ENCODE data around the gene SYT15.
"Not testable (repeated sequence)": the region's sequence is repeated elsewhere in the genome, so short reads cannot be mapped to it uniquely, and the experiment has no call there.

The SYT15 gene

GRCh38 chr10:46579378-46579777 is 450 bp downstream of the SYT15 start:
- H3K27me3 ChIP-seq (replicated peaks; ENCODE audit: control insufficient read depth, insufficient read depth, low read length); H3K4me3 ChIP-seq (replicated peaks; ENCODE audit: low read depth, low read length); H3K36me3 ChIP-seq (ENCODE audit: control insufficient read depth, insufficient read depth, low read length); DNase-seq (ENCODE audit: extremely low read depth, insufficient read length): not testable (repeated sequence)

- H3K27me3 ChIP-seq (replicated peaks; ENCODE audit: control insufficient read depth, insufficient read depth, low read length); H3K36me3 ChIP-seq (ENCODE audit: control insufficient read depth, insufficient read depth, low read length); DNase-seq (ENCODE audit: extremely low read depth, insufficient read length); H3K4me3 ChIP-seq (replicated peaks; ENCODE audit: low read depth, low read length): not testable (repeated sequence)
These were observed 3.1 kb downstream of the SYT15 start for GRCh38 chr10:46581997-46582396.

DNA sequence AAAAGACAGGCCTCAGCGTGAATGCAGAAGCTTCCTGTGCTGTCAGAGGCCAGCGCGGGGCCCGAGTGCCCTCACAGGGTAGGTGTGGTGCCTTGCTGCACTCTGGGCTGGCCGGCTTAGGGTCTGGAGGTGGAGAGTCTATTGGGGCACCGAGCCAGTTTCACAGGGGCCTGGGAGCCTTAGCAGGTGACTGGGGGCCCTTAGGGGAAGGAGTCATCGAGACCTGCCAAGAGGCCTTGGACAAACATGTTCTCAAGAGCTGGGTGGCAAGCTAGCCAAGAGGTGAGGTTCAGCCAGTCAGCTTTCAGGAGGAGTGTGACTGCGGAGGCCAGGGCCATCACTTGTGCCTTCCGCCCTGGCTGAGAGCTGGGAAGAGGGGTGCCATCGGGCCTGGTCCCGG is 3.6 kb downstream of the SYT15 start:
- H3K4me3 ChIP-seq (replicated peaks; ENCODE audit: low read depth, low read length); H3K27me3 ChIP-seq (replicated peaks; ENCODE audit: control insufficient read depth, insufficient read depth, low read length); H3K36me3 ChIP-seq (ENCODE audit: control insufficient read depth, insufficient read depth, low read length); DNase-seq (ENCODE audit: extremely low read depth, insufficient read length): not testable (repeated sequence)

- H3K4me3 ChIP-seq (replicated peaks; ENCODE audit: low read depth, low read length); H3K36me3 ChIP-seq (ENCODE audit: control insufficient read depth, insufficient read depth, low read length): not testable (repeated sequence)
These were observed 5.3 kb downstream of the SYT15 start for GRCh38 chr10:46584196-46584595.

GRCh38 chr10:46585246-46585645 is 6.3 kb downstream of the SYT15 start:
- H3K36me3 ChIP-seq (ENCODE audit: control insufficient read depth, insufficient read depth, low read length); H3K4me3 ChIP-seq (replicated peaks; ENCODE audit: low read depth, low read length): not testable (repeated sequence)

More at GRCh38 chr10:46584196-46584595, 5.3 kb downstream of the SYT15 start:
- not testable (repeated sequence) for H3K27me3 ChIP-seq (replicated peaks; ENCODE audit: control insufficient read depth, insufficient read depth, low read length); DNase-seq (ENCODE audit: extremely low read depth, insufficient read length)

GRCh38 chr10:46587546-46587945 is 8.6 kb downstream of the SYT15 start:
- not testable (repeated sequence) for DNase-seq (ENCODE audit: extremely low read depth, insufficient read length); H3K27me3 ChIP-seq (replicated peaks; ENCODE audit: control insufficient read depth, insufficient read depth, low read length); H3K4me3 ChIP-seq (replicated peaks; ENCODE audit: low read depth, low read length); H3K36me3 ChIP-seq (ENCODE audit: control insufficient read depth, insufficient read depth, low read length)

More at GRCh38 chr10:46585246-46585645, 6.3 kb downstream of the SYT15 start:
- not testable (repeated sequence) for DNase-seq (ENCODE audit: extremely low read depth, insufficient read length); H3K27me3 ChIP-seq (replicated peaks; ENCODE audit: control insufficient read depth, insufficient read depth, low read length)

DNA sequence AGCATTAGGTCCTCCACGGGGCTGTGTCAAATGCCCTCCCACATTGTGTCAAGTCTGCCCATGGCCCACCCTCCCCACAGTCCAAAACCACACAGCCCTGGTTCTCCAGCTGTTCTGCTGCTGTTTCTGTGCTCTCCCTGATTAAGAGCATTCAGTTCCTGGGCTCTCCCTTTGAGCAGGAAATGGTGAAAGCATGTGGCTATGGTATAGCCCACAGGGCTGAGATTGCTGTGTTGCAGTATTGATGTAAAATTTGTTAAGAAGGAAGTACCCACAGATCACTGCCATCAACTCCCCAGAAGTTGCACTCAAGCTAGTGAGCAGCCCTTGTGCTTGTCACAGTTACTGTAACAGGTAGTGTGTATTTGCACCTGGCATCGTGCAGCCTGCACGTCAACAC is 9.3 kb downstream of the SYT15 start:
- H3K27me3 ChIP-seq (replicated peaks; ENCODE audit: control insufficient read depth, insufficient read depth, low read length); H3K36me3 ChIP-seq (ENCODE audit: control insufficient read depth, insufficient read depth, low read length); DNase-seq (ENCODE audit: extremely low read depth, insufficient read length); H3K4me3 ChIP-seq (replicated peaks; ENCODE audit: low read depth, low read length): not testable (repeated sequence)

DNA sequence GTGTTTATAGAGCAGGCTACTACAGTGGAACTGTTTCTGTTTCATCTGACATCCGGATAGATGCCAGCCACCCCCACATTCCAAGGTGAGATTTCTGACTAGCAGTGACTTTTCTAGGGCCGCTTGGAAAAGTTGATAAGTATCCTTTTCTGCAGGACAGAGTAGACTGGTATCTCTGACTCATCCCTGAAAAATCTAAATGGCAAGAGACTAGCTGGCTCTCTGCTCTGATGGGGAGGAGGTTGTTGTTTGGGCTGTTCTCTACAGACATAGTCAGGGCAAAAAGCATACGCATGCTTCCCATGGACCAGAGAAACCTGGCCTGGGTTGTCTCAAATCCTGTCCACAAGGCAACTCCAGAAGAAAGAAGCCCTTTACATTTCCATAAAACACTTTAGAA is 10.7 kb downstream of the SYT15 start:
- H3K4me3 ChIP-seq (replicated peaks; ENCODE audit: low read depth, low read length); DNase-seq (ENCODE audit: extremely low read depth, insufficient read length); H3K27me3 ChIP-seq (replicated peaks; ENCODE audit: control insufficient read depth, insufficient read depth, low read length): not testable (repeated sequence)

DNA sequence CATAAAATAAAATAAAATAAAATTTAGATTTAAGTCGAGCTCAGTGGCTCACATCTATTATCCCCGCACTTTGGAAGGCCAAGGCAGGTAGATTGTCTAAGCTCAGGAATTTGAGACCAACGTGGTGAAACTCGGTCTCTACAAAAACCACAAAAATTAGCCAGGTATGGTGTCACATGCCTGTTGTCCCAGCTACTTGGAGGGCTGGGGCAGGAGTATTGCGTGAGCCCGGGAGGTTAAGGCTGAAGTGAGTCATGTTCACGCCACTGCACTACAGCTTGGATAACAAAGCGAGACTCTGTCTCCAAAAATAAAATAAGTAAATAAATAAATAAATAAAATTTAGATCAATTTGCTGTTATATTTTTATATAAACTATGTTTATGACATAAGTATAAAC is 12.1 kb downstream of the SYT15 start:
- not testable (repeated sequence) for H3K27me3 ChIP-seq (replicated peaks; ENCODE audit: control insufficient read depth, insufficient read depth, low read length); H3K4me3 ChIP-seq (replicated peaks; ENCODE audit: low read depth, low read length); H3K36me3 ChIP-seq (ENCODE audit: control insufficient read depth, insufficient read depth, low read length); DNase-seq (ENCODE audit: extremely low read depth, insufficient read length)

More for the DNA sequence above, 10.7 kb downstream of the SYT15 start:
- H3K36me3 ChIP-seq (ENCODE audit: control insufficient read depth, insufficient read depth, low read length) = not testable (repeated sequence)

DNA sequence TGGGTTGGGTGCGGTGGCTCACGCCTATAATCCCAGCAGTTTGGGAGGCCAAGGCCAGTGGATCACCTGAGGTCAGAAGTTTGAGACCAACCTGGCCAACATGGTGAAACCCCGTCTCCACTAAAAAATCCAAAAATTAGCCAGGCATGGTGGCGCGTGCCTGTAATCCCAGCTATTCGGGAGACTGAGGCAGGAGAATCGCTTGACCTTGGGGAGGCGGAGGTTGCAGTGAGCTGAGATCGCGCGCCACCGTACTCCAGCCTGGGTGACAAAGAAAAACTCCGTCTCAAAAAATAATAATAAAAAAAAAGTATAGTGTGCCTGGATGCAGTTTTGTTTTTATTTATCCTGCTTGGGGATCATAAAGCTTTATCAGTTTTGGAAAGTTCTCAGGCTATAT is 14.4 kb downstream of the SYT15 start:
- DNase-seq (ENCODE audit: extremely low read depth, insufficient read length); H3K27me3 ChIP-seq (replicated peaks; ENCODE audit: control insufficient read depth, insufficient read depth, low read length); H3K36me3 ChIP-seq (ENCODE audit: control insufficient read depth, insufficient read depth, low read length); H3K4me3 ChIP-seq (replicated peaks; ENCODE audit: low read depth, low read length): not testable (repeated sequence)

DNA sequence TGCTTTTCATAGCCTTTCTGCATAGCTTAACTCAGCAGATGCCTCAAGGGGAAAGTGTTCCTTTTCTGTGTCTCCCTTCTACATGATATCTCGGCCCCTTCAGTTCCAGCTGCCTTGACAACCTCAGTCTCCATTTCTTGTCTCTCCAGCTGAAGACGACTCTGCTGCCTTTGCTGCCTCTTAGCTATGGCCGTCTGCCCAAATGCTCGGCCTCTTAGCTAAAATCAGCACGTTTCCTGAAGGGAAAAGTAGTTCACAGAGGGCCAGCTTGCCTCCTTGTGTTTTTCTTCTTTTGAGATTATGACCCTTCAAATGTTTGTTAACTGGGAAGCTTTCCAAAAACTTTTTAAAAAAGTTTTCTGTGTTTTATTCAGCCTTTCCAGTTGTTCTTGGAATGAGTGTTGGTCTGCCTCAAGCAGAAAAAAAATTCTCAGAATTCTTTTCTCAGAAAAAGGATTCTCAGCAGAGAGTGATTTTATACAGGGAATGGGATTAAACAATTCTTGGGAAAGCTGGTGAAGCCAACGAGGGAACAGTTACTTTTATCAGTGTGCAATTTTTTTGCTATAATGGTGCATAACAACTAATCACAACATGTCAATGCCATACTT is 15.6 kb downstream of the SYT15 start:
- not testable (repeated sequence) for H3K4me3 ChIP-seq (replicated peaks; ENCODE audit: low read depth, low read length); DNase-seq (ENCODE audit: extremely low read depth, insufficient read length); H3K27me3 ChIP-seq (replicated peaks; ENCODE audit: control insufficient read depth, insufficient read depth, low read length); H3K36me3 ChIP-seq (ENCODE audit: control insufficient read depth, insufficient read depth, low read length)

GRCh38 chr10:46596570-46596969 is 17.6 kb downstream of the SYT15 start:
- not testable (repeated sequence) for H3K27me3 ChIP-seq (replicated peaks; ENCODE audit: control insufficient read depth, insufficient read depth, low read length); H3K36me3 ChIP-seq (ENCODE audit: control insufficient read depth, insufficient read depth, low read length); DNase-seq (ENCODE audit: extremely low read depth, insufficient read length); H3K4me3 ChIP-seq (replicated peaks; ENCODE audit: low read depth, low read length)

GRCh38 chr10:46597616-46598246 is 18.8 kb downstream of the SYT15 start:
- not testable (repeated sequence) for H3K36me3 ChIP-seq (ENCODE audit: control insufficient read depth, insufficient read depth, low read length); H3K4me3 ChIP-seq (replicated peaks; ENCODE audit: low read depth, low read length); DNase-seq (ENCODE audit: extremely low read depth, insufficient read length); H3K27me3 ChIP-seq (replicated peaks; ENCODE audit: control insufficient read depth, insufficient read depth, low read length)

DNA sequence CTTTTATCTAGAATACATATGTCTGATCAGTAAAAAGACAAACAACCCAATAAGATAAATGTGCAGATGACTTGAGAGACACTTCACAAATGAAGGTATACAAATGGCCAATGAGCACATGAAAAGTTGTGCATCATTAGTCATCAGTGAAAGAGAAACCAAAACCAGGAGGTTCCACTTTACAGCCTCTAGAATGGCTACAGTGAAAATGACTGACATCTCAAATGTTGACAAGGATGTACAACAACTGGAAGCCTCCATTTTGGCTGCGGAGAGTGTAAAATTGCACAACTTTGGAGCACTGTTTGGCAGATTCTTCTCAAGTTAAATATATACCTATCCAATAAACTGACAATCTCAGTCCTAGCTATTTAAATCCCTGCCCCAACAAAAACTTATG is 21.6 kb downstream of the SYT15 start:
- H3K27me3 ChIP-seq (replicated peaks; ENCODE audit: control insufficient read depth, insufficient read depth, low read length); H3K36me3 ChIP-seq (ENCODE audit: control insufficient read depth, insufficient read depth, low read length); DNase-seq (ENCODE audit: extremely low read depth, insufficient read length); H3K4me3 ChIP-seq (replicated peaks; ENCODE audit: low read depth, low read length): not testable (repeated sequence)

GRCh38 chr10:46615540-46615939 is 36.6 kb downstream of the SYT15 start:
- not testable (repeated sequence) for DNase-seq (ENCODE audit: extremely low read depth, insufficient read length); H3K36me3 ChIP-seq (ENCODE audit: control insufficient read depth, insufficient read depth, low read length); H3K27me3 ChIP-seq (replicated peaks; ENCODE audit: control insufficient read depth, insufficient read depth, low read length); H3K4me3 ChIP-seq (replicated peaks; ENCODE audit: low read depth, low read length)
